Hematopoietic multipotent progenitor cell treated with erythropoietin and hydrocortisone succinate and interleukin-3 and kit ligand, for 15 days (in vitro differentiated cells): Measurements from ENCODE around the gene OPN1MW.
A peak's percentile ranks its signal among the peaks of the same experiment; 100 is the strongest.
"Not testable (repeated sequence)": the region's sequence is repeated elsewhere in the genome, so short reads cannot be mapped to it uniquely, and the experiment has no call there.

Experiments
- DNase-seq: peaks from one replicate; pipeline ENCODE4 v3.0.0-alpha.2; 2015; ENCODE audit warnings: low spot score

Gene OPN1MW

GRCh38 chrX:154211057-154211456, 28.7 kb downstream of the OPN1MW start:
- not testable (repeated sequence) for DNase-seq

GRCh38 chrX:154211499-154211898, 29.1 kb downstream of the OPN1MW start:
- DNase-seq: not testable (repeated sequence)

- DNase-seq: not testable (repeated sequence)
These were observed 37.1 kb downstream of the OPN1MW start, which contains the start of gene OPN1MW2 for GRCh38 chrX:154219456-154219855. Gene OPN1MW2, plus strand, starts transcription at chrX:154219756. Its CDS starts 60 bp downstream, at chrX:154219816.

- not testable (repeated sequence) for DNase-seq
These were observed 42.9 kb downstream of the OPN1MW start for GRCh38 chrX:154225292-154225691.

GRCh38 chrX:154226706-154227105, 44.3 kb downstream of the OPN1MW start:
- DNase-seq: not testable (repeated sequence)

- not testable (repeated sequence) for DNase-seq
These were observed 49.0 kb downstream of the OPN1MW start for GRCh38 chrX:154231443-154231842.

GRCh38 chrX:154233620-154234019, 51.2 kb downstream of the OPN1MW start:
- DNase-seq: not testable (repeated sequence)

GRCh38 chrX:154238939-154239559, 56.7 kb downstream of the OPN1MW start:
- peak; percentile 1 for DNase-seq

GRCh38 chrX:154239982-154240503, 57.6 kb downstream of the OPN1MW start:
- DNase-seq: peak; percentile 53
